ENCODE data around the gene PDPK1. TPM values are rescaled to one million over a fixed set of nuclear protein-coding genes. Genes with fewer than 3 reads are reported as not detected.

The PDPK1 gene
- total and polyA plus RNA-seq, 2 of the 4 experiments (the other 2 are of a cell fraction) = 10.6 to 27.3 TPM

DNA sequence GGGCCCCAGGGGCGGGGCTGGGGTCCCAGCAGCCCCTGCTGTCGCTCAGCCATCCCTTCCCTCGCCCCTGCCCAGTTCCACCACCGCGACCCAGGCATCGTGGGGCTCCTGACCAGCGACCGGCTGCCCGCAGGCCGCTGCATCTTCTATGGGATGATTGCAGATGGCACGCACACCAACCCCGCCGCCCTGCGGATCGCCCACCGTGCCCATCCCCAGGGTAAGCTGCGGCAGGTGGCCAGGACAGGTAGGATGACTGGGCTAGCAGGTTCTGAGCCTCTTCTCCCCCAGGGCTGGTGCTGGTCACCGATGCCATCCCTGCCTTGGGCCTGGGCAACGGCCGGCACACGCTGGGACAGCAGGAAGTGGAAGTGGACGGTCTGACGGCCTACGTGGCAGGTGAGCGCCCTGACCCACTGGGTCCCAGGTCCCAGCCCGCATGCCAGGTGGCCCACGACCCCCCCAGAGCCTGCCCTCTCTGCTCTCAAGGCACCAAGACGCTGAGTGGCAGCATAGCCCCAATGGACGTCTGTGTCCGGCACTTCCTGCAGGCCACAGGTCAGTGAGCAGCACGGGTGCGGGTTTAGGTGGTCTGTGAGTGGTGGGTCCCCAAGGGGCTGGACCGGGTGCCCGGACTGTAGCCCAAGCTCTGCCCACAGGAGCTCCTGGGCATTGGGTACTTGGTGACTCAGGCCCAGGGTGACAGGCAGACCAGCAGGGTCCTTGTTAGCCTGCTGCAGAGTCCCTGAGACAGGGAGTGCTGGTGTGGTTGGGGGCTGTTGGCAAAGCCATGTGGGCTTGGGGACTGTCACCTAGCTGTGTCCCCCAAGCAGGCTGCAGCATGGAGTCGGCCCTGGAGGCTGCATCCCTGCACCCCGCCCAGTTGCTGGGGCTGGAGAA lies 9.4 kb upstream of the PDPK1 start:
- ATAC-seq (ENCODE audit: low read depth) (no peak), DNase-seq (no peak)
- WGBS, 2 experiments (ENCODE audit: extremely low coverage in 2 of 2, insufficient read length in 1 of 2) = 96% methylated on average over 19 of the region's 36 CpGs; no CpG with 5 or more reads in 1 of the 2 experiments
- Histone ChIP-seq H3K4me1 (ENCODE audit: control insufficient read depth, insufficient read depth, low read length) (peaks cover 10% of the 10 kb centered on the region), H4K20me1 (ENCODE audit: insufficient read depth, low read length) (no peaks in the 10 kb centered on the region; the same call in none of the 2 replicates), H3K56ac (ENCODE audit: extremely low read depth, insufficient read depth, low read length) (no peak overlapping the region), H2AK9ac (replicated peaks; ENCODE audit: low read depth, low read length, poor library complexity) (no peak overlapping the region), H3K36me3 (ENCODE audit: control insufficient read depth, insufficient read depth, low read length) (peaks cover 53% of the 10 kb centered on the region), H3K23ac (ENCODE audit: low read depth, low read length) (no peak overlapping the region), H3K9ac (ENCODE audit: low read depth, low read length) (no peak overlapping the region), H4K91ac (ENCODE audit: insufficient read depth, low read depth, low read length) (no peak overlapping the region), H3K79me1 (ENCODE audit: low read depth in 1 of 2, low read length in 2 of 2) (peaks cover 4 to 40% of the 10 kb centered on the region in 2 experiments), H3K27ac (ENCODE audit: insufficient read depth, low read length) (no peak overlapping the region), H3K9me1 (ENCODE audit: insufficient read depth, low read length) (0 out of 2 replicates have a peak, but pooled peaks cover 2% of the 10 kb centered on the region), H3K9me3 (ENCODE audit: control insufficient read depth, insufficient read depth, low read length) (no peaks in the 10 kb centered on the region), H3K4me2 (ENCODE audit: low read depth, low read length) (no peak overlapping the region), H4K5ac (ENCODE audit: low read depth, low read length) (no peak overlapping the region), H3K27me3 (ENCODE audit: control insufficient read depth, insufficient read depth, low read length) (no peaks in the 10 kb centered on the region), H3K4ac (ENCODE audit: low read depth, low read length) (no peak overlapping the region), H2AK5ac (ENCODE audit: low read depth, low read length) (no peak overlapping the region), H3K4me3 (ENCODE audit: insufficient read depth, low read depth, low read length) (no peak overlapping the region), H2BK15ac (ENCODE audit: low read depth, low read length) (no peak overlapping the region), H2BK5ac (ENCODE audit: low read depth, low read length, poor library complexity, severe bottlenecking) (no peak overlapping the region), H4K8ac (ENCODE audit: low read depth in 2 of 2, low read length in 2 of 2) (no peak overlapping the region), H3K14ac (replicated peaks; ENCODE audit: low read depth, low read length) (no peak overlapping the region), H2BK20ac (ENCODE audit: low read depth, low read length) (no peak overlapping the region), H2BK120ac (ENCODE audit: low read depth, low read length) (no peak overlapping the region), H2AFZ (replicated peaks; ENCODE audit: low read length, poor library complexity) (no peak overlapping the region), H3K18ac (ENCODE audit: low read depth, low read length) (no peak overlapping the region)
- POLR2A ChIA-PET (ENCODE audit: unreplicated experiment) = no interaction called here
- CTCF ChIA-PET = no interaction called here
- in situ Hi-C loops (cut with MboI; ENCODE audit: low sequenced_read_pairs) = no loop called here
- intact Hi-C loops (cut with micrococcal nuclease) = no loop called here
- dilution Hi-C loops (cut with HindIII; ENCODE audit: low sequenced_read_pairs, unreplicated experiment) = no loop called here
- BruUV-seq (replicated peaks) = no TSS peak
- TF ChIP-seq MAFK (IDR thresholded peaks at IDR 0.05; ENCODE audit: low read depth, low read length) (no peak), RFX5 (IDR thresholded peaks at IDR 0.05; ENCODE audit: low read depth, low read length) (no peak), POLR2A (IDR thresholded peaks at IDR 0.05; ENCODE audit: low read depth, low read length) (no peak), BHLHE40 (IDR thresholded peaks at IDR 0.05; ENCODE audit: low read depth, low read length) (no peak), CHD1 (IDR thresholded peaks at IDR 0.05; ENCODE audit: low read depth, low read length) (no peak), RAD21 (IDR thresholded peaks at IDR 0.05; ENCODE audit: low read length) (no peak), CEBPB (IDR thresholded peaks at IDR 0.05; ENCODE audit: low read depth, low read length) (no peak), NFE2L2 (IDR thresholded peaks at IDR 0.05; ENCODE audit: low read depth, low read length) (no peak), MAZ (IDR thresholded peaks at IDR 0.05; ENCODE audit: borderline replicate concordance, low read depth, low read length) (no peak), RCOR1 (IDR thresholded peaks at IDR 0.05; ENCODE audit: insufficient replicate concordance, low read length) (no peak), FOS (IDR thresholded peaks at IDR 0.05; ENCODE audit: low read depth, low read length) (no peak), SMC3 (IDR thresholded peaks at IDR 0.05; ENCODE audit: low read depth, low read length) (no peak)
- TF ChIP-seq, protein P1, sequence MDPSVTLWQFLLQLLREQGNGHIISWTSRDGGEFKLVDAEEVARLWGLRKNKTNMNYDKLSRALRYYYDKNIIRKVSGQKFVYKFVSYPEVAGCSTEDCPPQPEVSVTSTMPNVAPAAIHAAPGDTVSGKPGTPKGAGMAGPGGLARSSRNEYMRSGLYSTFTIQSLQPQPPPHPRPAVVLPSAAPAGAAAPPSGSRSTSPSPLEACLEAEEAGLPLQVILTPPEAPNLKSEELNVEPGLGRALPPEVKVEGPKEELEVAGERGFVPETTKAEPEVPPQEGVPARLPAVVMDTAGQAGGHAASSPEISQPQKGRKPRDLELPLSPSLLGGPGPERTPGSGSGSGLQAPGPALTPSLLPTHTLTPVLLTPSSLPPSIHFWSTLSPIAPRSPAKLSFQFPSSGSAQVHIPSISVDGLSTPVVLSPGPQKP (IDR thresholded peaks at IDR 0.05; ENCODE audit: borderline replicate concordance, low read depth, low read length) = no peak
- TF ChIP-seq, protein P2, sequence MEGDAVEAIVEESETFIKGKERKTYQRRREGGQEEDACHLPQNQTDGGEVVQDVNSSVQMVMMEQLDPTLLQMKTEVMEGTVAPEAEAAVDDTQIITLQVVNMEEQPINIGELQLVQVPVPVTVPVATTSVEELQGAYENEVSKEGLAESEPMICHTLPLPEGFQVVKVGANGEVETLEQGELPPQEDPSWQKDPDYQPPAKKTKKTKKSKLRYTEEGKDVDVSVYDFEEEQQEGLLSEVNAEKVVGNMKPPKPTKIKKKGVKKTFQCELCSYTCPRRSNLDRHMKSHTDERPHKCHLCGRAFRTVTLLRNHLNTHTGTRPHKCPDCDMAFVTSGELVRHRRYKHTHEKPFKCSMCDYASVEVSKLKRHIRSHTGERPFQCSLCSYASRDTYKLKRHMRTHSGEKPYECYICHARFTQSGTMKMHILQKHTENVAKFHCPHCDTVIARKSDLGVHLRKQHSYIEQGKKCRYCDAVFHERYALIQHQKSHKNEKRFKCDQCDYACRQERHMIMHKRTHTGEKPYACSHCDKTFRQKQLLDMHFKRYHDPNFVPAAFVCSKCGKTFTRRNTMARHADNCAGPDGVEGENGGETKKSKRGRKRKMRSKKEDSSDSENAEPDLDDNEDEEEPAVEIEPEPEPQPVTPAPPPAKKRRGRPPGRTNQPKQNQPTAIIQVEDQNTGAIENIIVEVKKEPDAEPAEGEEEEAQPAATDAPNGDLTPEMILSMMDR (conservative IDR thresholded peaks at IDR 0.05; ENCODE audit: low read depth, low read length) = no peak
- TF ChIP-seq, protein P3, sequence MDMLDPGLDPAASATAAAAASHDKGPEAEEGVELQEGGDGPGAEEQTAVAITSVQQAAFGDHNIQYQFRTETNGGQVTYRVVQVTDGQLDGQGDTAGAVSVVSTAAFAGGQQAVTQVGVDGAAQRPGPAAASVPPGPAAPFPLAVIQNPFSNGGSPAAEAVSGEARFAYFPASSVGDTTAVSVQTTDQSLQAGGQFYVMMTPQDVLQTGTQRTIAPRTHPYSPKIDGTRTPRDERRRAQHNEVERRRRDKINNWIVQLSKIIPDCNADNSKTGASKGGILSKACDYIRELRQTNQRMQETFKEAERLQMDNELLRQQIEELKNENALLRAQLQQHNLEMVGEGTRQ (IDR thresholded peaks at IDR 0.05; ENCODE audit: low read depth, low read length) = no peak

Data from IMR-90 (cell line).